Activated T-helper 17 cell treated with anti-CD3 and anti-CD28 coated beads, Interleukin-2, amount 50 U/mL, for 72 hours (primary cell): Measurements from ENCODE around the gene SNRNP48. TPM values are rescaled to one million over a fixed set of nuclear protein-coding genes. Genes with fewer than 3 reads are reported as not detected.

Experiments used
- ATAC-seq: fragments of 150-1000 bp; cut with Tn5 transposase; replicated peaks from 2 replicates; pipeline ENCODE4 v1.10.0; 2021; ENCODE audit warnings: mild to moderate bottlenecking, moderate library complexity
- H3K27ac Mint-ChIP-seq: one replicate; pipeline ENCODE4 v1.8.0; 2022; ENCODE audit warnings: mixed read lengths
- H3K27me3 Mint-ChIP-seq: one replicate; pipeline ENCODE4 v1.8.0; 2022; ENCODE audit warnings: mixed read lengths
- H3K36me3 Mint-ChIP-seq: one replicate; pipeline ENCODE4 v1.8.0; 2022; ENCODE audit warnings: low read depth, mild to moderate bottlenecking, mixed read lengths
- H3K4me1 Mint-ChIP-seq: one replicate; pipeline ENCODE4 v1.8.0; 2022; ENCODE audit warnings: mixed read lengths
- H3K4me3 Mint-ChIP-seq: one replicate; pipeline ENCODE4 v1.8.0; 2022; ENCODE audit warnings: mild to moderate bottlenecking, mixed read lengths
- H3K9me3 Mint-ChIP-seq: one replicate; pipeline ENCODE4 v1.8.0; 2022; ENCODE audit warnings: mixed read lengths
- total RNA-seq, 2 donors: library from RNA; stranded (reverse); gene quantifications; one replicate each; pipeline ENCODE4 v1.2.3, GENCODE V29; 2022

SNRNP48 gene
- total RNA-seq: 10 to 100 TPM; 16.9 to 17.7 TPM

GRCh38 chr6:7589949-7590917 lies at the start of gene SNRNP48:
Gene SNRNP48, plus strand, starts transcription at chr6:7590198. Its CDS starts 60 bp downstream, at chr6:7590258.
- Mint-ChIP-seq H3K36me3 (peaks cover 39% of the 10 kb centered on the region), H3K27me3 (no peaks in the 10 kb centered on the region), H3K9me3 (no peaks in the 10 kb centered on the region), H3K27ac (peak within 1 kb of the TSS; percentile 96), H3K4me3 (peak within 1 kb of the TSS; percentile 84), H3K4me1 (peaks cover 25% of the 10 kb centered on the region)
- peak; percentile 100 for ATAC-seq

- no peaks in the 10 kb centered on the region for H3K9me3 Mint-ChIP-seq
- peaks cover 52% of the 10 kb centered on the region for H3K27me3 Mint-ChIP-seq
- peak overlapping the region; percentile 61 for H3K4me3 Mint-ChIP-seq
- no peaks in the 10 kb centered on the region for H3K4me1 Mint-ChIP-seq
- no peak for ATAC-seq
- no peak overlapping the region for H3K27ac Mint-ChIP-seq
- no peaks in the 10 kb centered on the region for H3K36me3 Mint-ChIP-seq
Observed at GRCh38 chr6:7540595-7540994, 49.4 kb upstream of the SNRNP48 start.

- peak; percentile 78 for ATAC-seq
- no peak within 1 kb of the TSS for H3K27ac Mint-ChIP-seq
Observed at GRCh38 chr6:7541175-7542064, 48.6 kb upstream of the SNRNP48 start, which contains the start of gene DSP. Gene DSP, plus strand, starts transcription at chr6:7541671. Its CDS starts 245 bp downstream, at chr6:7541916.

GRCh38 chr6:7542065-7542873 lies 47.7 kb upstream of the SNRNP48 start:
- no peak for ATAC-seq
- no peaks in the 10 kb centered on the region for H3K36me3 Mint-ChIP-seq
- no peaks in the 10 kb centered on the region for H3K9me3 Mint-ChIP-seq
- peak overlapping the region; percentile 68 for H3K4me3 Mint-ChIP-seq
- H3K27ac Mint-ChIP-seq: no peak overlapping the region
- H3K27me3 Mint-ChIP-seq: peaks cover 58% of the 10 kb centered on the region
- H3K4me1 Mint-ChIP-seq: no peaks in the 10 kb centered on the region

More at GRCh38 chr6:7541175-7542064, 48.6 kb upstream of the SNRNP48 start, which contains the start of gene DSP:
- peak within 1 kb of the TSS; percentile 68 for H3K4me3 Mint-ChIP-seq
- peaks cover 57% of the 10 kb centered on the region for H3K27me3 Mint-ChIP-seq
- H3K4me1 Mint-ChIP-seq: no peaks in the 10 kb centered on the region
- H3K36me3 Mint-ChIP-seq: no peaks in the 10 kb centered on the region
- H3K9me3 Mint-ChIP-seq: no peaks in the 10 kb centered on the region

- peaks cover 51% of the 10 kb centered on the region for H3K27me3 Mint-ChIP-seq
- H3K27ac Mint-ChIP-seq: no peak overlapping the region
- no peak for ATAC-seq
- H3K36me3 Mint-ChIP-seq: no peaks in the 10 kb centered on the region
- peak overlapping the region; percentile 28 for H3K4me3 Mint-ChIP-seq
- H3K4me1 Mint-ChIP-seq: no peaks in the 10 kb centered on the region
- H3K9me3 Mint-ChIP-seq: no peaks in the 10 kb centered on the region
Observed at GRCh38 chr6:7542874-7543624, 46.9 kb upstream of the SNRNP48 start.

- Mint-ChIP-seq H3K36me3 (no peaks in the 10 kb centered on the region), H3K27me3 (peaks cover 49% of the 10 kb centered on the region), H3K9me3 (no peaks in the 10 kb centered on the region), H3K4me1 (no peaks in the 10 kb centered on the region), H3K4me3 (peak overlapping the region; percentile 9), H3K27ac (no peak overlapping the region)
- no peak for ATAC-seq
Observed at GRCh38 chr6:7543789-7544424, 46.1 kb upstream of the SNRNP48 start.

GRCh38 chr6:7544597-7544996 lies 45.4 kb upstream of the SNRNP48 start:
- Mint-ChIP-seq H3K4me1 (no peaks in the 10 kb centered on the region), H3K36me3 (no peaks in the 10 kb centered on the region), H3K4me3 (no peak overlapping the region), H3K27ac (no peak overlapping the region), H3K27me3 (peaks cover 50% of the 10 kb centered on the region), H3K9me3 (no peaks in the 10 kb centered on the region)
- no peak for ATAC-seq

- Mint-ChIP-seq H3K4me3 (no peak overlapping the region), H3K36me3 (no peaks in the 10 kb centered on the region), H3K4me1 (no peaks in the 10 kb centered on the region), H3K9me3 (no peaks in the 10 kb centered on the region), H3K27ac (no peak overlapping the region), H3K27me3 (peaks cover 44% of the 10 kb centered on the region)
- no peak for ATAC-seq
Observed at GRCh38 chr6:7545316-7546019, 44.5 kb upstream of the SNRNP48 start.

GRCh38 chr6:7546020-7546369 lies 44.0 kb upstream of the SNRNP48 start:
- no peak overlapping the region for H3K4me3 Mint-ChIP-seq
- H3K36me3 Mint-ChIP-seq: no peaks in the 10 kb centered on the region
- no peaks in the 10 kb centered on the region for H3K9me3 Mint-ChIP-seq
- H3K27ac Mint-ChIP-seq: no peak overlapping the region
- no peaks in the 10 kb centered on the region for H3K4me1 Mint-ChIP-seq
- H3K27me3 Mint-ChIP-seq: peaks cover 40% of the 10 kb centered on the region
- ATAC-seq: no peak

- no peaks in the 10 kb centered on the region for H3K9me3 Mint-ChIP-seq
Observed at GRCh38 chr6:7546383-7546782, 43.6 kb upstream of the SNRNP48 start.

GRCh38 chr6:7546896-7547295 lies 43.1 kb upstream of the SNRNP48 start:
- H3K9me3 Mint-ChIP-seq: no peaks in the 10 kb centered on the region
- ATAC-seq: no peak
- no peaks in the 10 kb centered on the region for H3K36me3 Mint-ChIP-seq
- H3K4me1 Mint-ChIP-seq: no peaks in the 10 kb centered on the region
- no peak overlapping the region for H3K27ac Mint-ChIP-seq
- no peak overlapping the region for H3K4me3 Mint-ChIP-seq
- peaks cover 45% of the 10 kb centered on the region for H3K27me3 Mint-ChIP-seq

More at GRCh38 chr6:7546383-7546782, 43.6 kb upstream of the SNRNP48 start:
- Mint-ChIP-seq H3K27ac (no peak overlapping the region), H3K36me3 (no peaks in the 10 kb centered on the region), H3K27me3 (peaks cover 41% of the 10 kb centered on the region), H3K4me3 (no peak overlapping the region), H3K4me1 (no peaks in the 10 kb centered on the region)
- no peak for ATAC-seq

GRCh38 chr6:7547315-7547714 lies 42.7 kb upstream of the SNRNP48 start:
- ATAC-seq: no peak
- H3K9me3 Mint-ChIP-seq: no peaks in the 10 kb centered on the region
- peaks cover 47% of the 10 kb centered on the region for H3K27me3 Mint-ChIP-seq
- no peak overlapping the region for H3K4me3 Mint-ChIP-seq
- H3K4me1 Mint-ChIP-seq: no peaks in the 10 kb centered on the region
- H3K27ac Mint-ChIP-seq: no peak overlapping the region
- no peaks in the 10 kb centered on the region for H3K36me3 Mint-ChIP-seq
